ENCODE results near the gene CCZ1B.
"Not testable (repeated sequence)": the region's sequence is repeated elsewhere in the genome, so short reads cannot be mapped to it uniquely, and the experiment has no call there.

DNA sequence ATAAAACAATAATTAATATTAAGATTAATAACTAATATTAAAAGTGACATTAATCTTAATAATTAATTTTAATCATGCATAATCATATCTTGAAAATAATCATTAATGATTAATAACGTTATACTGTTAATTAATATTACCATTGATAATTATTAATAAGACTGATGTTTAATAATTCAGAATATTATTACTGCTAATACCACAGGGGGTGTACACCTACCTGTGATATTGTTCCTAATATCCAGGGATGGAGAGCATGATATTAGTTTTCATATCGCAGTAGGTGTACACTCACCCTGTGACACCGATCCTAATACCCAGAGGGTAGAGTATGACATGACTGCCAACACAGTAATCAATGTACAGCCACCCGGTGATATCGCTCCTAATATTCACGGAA lies 23.1 kb upstream of the CCZ1B start:
- not testable (repeated sequence) for TF ChIP-seq EZH2 (IDR thresholded peaks at IDR 0.05; ENCODE audit: low read depth)
- TF ChIP-seq, protein P1, sequence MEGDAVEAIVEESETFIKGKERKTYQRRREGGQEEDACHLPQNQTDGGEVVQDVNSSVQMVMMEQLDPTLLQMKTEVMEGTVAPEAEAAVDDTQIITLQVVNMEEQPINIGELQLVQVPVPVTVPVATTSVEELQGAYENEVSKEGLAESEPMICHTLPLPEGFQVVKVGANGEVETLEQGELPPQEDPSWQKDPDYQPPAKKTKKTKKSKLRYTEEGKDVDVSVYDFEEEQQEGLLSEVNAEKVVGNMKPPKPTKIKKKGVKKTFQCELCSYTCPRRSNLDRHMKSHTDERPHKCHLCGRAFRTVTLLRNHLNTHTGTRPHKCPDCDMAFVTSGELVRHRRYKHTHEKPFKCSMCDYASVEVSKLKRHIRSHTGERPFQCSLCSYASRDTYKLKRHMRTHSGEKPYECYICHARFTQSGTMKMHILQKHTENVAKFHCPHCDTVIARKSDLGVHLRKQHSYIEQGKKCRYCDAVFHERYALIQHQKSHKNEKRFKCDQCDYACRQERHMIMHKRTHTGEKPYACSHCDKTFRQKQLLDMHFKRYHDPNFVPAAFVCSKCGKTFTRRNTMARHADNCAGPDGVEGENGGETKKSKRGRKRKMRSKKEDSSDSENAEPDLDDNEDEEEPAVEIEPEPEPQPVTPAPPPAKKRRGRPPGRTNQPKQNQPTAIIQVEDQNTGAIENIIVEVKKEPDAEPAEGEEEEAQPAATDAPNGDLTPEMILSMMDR (conservative IDR thresholded peaks at IDR 0.05), result not testable (repeated sequence)
